Dermis blood vessel endothelial cell (primary cell): Measurements from ENCODE around the gene RTN1. TPM values are rescaled to one million over a fixed set of nuclear protein-coding genes. Genes with fewer than 3 reads are reported as not detected.
"Not testable (repeated sequence)": the region's sequence is repeated elsewhere in the genome, so short reads cannot be mapped to it uniquely, and the experiment has no call there.

ENCODE experiments used
- DNase-seq: peaks from one replicate; pipeline ENCODE4 v3.0.0; 2010
- total RNA-seq: library from RNA; depleted of rRNA; stranded (reverse); fragments of >200 nt; gene quantifications from 2 replicates; pipeline ENCODE4 v1.2.3, GENCODE V29; 2014

The RTN1 gene
- total RNA-seq, 1 donor from 2014 or later, result not detected

GRCh38 chr14:59699442-59699841, 171.1 kb downstream of the RTN1 start:
- no peak for DNase-seq

- DNase-seq, result peak; percentile 29
Measured at GRCh38 chr14:59698793-59699192, 171.8 kb downstream of the RTN1 start.

GRCh38 chr14:59695198-59695597, 175.4 kb downstream of the RTN1 start:
- no peak for DNase-seq

- no peak for DNase-seq
Measured at GRCh38 chr14:59691266-59691665, 179.3 kb downstream of the RTN1 start.

GRCh38 chr14:59690426-59690825, 180.2 kb downstream of the RTN1 start:
- no peak for DNase-seq

- DNase-seq, result peak; percentile 72
Measured at GRCh38 chr14:59688224-59689170, 182.1 kb downstream of the RTN1 start.

- no peak for DNase-seq
Measured at GRCh38 chr14:59687663-59688062, 182.9 kb downstream of the RTN1 start.

- DNase-seq, result no peak
Measured at GRCh38 chr14:59679872-59680271, 190.7 kb downstream of the RTN1 start.

- DNase-seq, result no peak
Measured at GRCh38 chr14:59678352-59678751, 192.2 kb downstream of the RTN1 start.

GRCh38 chr14:59677771-59678231, 192.8 kb downstream of the RTN1 start:
- DNase-seq, result no peak

- no peak for DNase-seq
Measured at GRCh38 chr14:59675394-59675793, 195.2 kb downstream of the RTN1 start.

GRCh38 chr14:59664741-59665140, 205.8 kb downstream of the RTN1 start:
- DNase-seq, result no peak

GRCh38 chr14:59657769-59658168, 212.8 kb downstream of the RTN1 start:
- DNase-seq, result no peak

GRCh38 chr14:59656473-59656872, 214.1 kb downstream of the RTN1 start:
- no peak for DNase-seq

GRCh38 chr14:59654131-59654530, 216.4 kb downstream of the RTN1 start:
- DNase-seq, result not testable (repeated sequence)

- DNase-seq, result not testable (repeated sequence)
Measured at GRCh38 chr14:59646832-59647231, 223.7 kb downstream of the RTN1 start.

GRCh38 chr14:59638885-59639284, 231.7 kb downstream of the RTN1 start:
- DNase-seq, result no peak

GRCh38 chr14:59634617-59635016, 236.0 kb downstream of the RTN1 start:
- DNase-seq, result no peak

- no peak for DNase-seq
Measured at GRCh38 chr14:59633486-59633885, 237.1 kb downstream of the RTN1 start.

- DNase-seq, result peak; percentile 68
Measured at GRCh38 chr14:59632381-59632780, 238.2 kb downstream of the RTN1 start.

- peak; percentile 33 for DNase-seq
Measured at GRCh38 chr14:59631237-59631636, 239.3 kb downstream of the RTN1 start.

- DNase-seq, result peak; percentile 13
Measured at GRCh38 chr14:59630288-59630963, 240.2 kb downstream of the RTN1 start.

- DNase-seq, result no peak
Measured at GRCh38 chr14:59629444-59630287, 240.9 kb downstream of the RTN1 start.
